Retina (tissue), 1 donor: Measurements from ENCODE around the gene EIF4E1B.
"Not testable (repeated sequence)": the region's sequence is repeated elsewhere in the genome, so short reads cannot be mapped to it uniquely, and the experiment has no call there.

Source experiments
- DNase-seq: peaks from one replicate; pipeline ENCODE4 v3.0.0-alpha.2; 2016

EIF4E1B gene, protein sequence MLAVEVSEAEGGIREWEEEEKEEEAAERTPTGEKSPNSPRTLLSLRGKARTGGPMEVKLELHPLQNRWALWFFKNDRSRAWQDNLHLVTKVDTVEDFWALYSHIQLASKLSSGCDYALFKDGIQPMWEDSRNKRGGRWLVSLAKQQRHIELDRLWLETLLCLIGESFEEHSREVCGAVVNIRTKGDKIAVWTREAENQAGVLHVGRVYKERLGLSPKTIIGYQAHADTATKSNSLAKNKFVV

GRCh38 chr5:176629853-176630680 lies at the start of gene EIF4E1B, which contains the start of gene SNCB:
EIF4E1B (plus strand) TSS chr5:176630675; CDS start chr5:176642788, 12,113 bp downstream.
SNCB (minus strand) TSS chr5:176630534; CDS start chr5:176629654, 880 bp downstream.
- DNase-seq: peak; percentile 81

DNA sequence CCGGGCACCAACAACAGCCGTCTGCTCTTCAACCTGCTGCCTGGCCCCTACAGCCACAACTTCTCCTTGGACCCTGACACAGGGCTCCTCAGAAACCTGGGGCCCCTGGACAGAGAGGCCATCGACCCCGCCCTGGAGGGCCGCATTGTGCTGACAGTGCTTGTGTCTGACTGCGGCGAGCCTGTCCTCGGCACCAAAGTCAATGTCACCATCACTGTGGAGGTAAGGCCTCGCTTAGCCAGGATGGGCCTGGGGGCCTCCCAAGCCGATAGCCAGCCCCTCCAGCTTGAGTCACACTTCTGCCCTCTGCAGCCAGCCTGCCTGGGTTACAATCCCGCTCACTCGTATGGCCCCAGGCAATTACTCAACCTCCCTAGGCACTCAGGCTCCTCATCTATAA lies 49.1 kb upstream of the EIF4E1B start:
- no peak for DNase-seq

DNA sequence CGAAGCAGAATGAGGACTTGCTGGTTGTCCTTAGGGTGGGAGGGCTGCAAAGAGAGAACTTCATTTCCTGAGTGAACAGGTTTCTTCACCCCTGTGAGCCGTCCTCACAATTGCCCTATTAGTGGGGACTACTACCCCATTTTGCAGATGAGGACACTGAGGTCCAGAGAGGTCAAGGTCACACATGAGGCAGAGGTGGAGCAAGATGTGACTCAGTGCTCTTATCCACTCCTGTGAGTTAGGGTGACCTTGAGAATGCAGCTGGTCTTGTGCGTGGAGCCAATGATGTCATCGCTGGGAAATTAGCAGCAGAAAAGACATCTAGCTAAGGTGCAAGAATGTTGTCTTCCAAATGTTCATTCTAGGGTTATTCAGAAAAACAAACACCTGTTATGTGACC lies 47.4 kb upstream of the EIF4E1B start:
- no peak for DNase-seq

DNA sequence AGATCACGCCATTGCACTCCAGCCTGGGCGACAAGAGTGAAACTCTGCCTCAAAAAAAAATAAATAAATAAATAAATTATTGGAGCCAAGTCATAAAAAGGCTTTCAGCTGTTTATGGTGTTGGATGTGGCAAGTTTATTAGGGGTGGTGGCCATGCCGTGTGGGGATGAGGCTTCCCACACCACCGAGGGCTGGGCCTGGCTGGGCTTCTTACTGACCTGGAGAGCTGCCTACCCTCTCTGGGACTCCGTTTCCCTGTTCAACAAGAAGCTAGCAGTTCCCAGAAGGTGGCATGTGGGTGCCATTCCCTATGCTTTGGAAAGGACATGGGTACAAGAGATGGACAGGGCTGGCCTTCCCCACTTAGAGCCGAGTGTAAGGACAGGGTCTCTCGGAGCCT lies 43.1 kb upstream of the EIF4E1B start:
- no peak for DNase-seq

GRCh38 chr5:176588297-176588696 lies 42.2 kb upstream of the EIF4E1B start:
- DNase-seq: no peak

DNA sequence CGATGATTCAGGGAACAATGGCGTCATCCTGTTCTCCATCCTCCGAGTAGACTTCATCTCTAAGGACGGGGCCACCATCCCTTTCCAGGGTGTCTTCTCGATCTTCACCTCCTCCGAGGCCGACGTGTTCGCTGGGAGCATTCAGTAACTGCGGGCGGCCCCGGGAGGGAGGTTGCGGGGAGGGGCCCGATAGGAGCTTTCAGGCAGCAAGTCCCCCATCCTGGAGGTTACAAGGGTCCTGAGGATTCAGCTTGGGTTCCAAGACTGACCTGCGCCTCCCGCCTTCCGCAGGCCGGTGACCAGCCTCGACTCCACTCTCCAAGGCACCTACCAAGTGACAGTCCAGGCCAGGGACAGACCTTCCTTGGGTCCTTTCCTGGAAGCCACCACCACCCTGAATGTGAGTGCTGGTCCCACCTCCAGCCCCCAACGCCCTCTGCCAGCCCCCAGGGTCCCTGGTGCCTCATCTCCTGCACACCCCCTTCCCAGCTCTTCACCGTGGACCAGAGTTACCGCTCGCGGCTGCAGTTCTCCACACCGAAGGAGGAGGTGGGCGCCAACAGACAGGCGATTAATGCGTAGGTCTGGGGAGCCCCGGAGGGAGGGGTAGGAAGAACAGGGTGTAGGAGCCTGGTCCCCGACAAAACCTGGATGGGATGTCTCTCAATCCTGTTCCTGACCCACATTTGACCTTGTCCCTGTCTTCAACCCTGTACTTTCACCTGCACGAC lies 41.3 kb upstream of the EIF4E1B start:
- DNase-seq: no peak

DNA sequence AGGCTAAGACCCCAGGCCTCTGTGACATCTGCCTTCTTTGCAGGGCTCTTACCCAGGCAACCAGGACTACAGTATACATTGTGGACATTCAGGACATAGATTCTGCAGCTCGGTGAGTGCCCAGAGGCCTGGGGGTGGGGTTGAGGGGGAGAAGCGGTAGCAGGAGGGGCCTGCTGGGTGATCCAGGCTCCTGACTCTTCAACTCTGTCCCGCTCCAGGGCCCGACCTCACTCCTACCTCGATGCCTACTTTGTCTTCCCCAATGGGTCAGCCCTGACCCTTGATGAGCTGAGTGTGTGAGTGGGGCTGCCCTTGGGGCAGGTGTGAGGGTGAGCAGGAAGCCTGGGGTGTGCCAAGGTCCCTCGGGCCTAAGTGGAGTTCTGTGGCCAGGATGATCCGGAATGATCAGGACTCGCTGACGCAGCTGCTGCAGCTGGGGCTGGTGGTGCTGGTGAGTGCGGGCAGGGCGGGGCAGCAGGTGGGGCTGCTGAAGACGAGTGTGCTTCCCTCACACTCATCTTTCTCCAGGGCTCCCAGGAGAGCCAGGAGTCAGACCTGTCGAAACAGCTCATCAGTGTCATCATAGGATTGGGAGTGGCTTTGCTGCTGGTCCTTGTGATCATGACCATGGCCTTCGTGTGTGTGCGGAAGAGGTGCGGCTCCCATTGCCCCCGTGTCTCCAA lies 40.3 kb upstream of the EIF4E1B start:
- no peak for DNase-seq

DNA sequence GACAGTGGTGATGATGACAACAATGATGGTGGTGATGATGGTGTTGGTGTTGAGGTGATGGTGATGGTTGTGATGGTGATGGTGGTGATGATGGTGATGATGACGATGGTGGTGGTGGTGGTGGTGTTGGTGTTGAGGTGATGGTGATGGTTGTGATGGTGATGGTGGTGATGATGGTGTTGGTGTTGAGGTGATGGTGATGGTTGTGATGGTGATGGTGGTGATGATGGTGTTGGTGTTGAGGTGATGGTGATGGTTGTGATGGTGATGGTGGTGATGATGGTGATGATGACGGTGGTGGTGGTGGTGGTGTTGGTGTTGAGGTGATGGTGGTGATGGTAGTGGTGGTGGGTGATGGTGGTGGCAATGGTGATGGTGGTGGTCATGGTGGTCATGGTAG lies 38.8 kb upstream of the EIF4E1B start:
- not testable (repeated sequence) for DNase-seq

GRCh38 chr5:176592573-176592972 lies 37.9 kb upstream of the EIF4E1B start:
- no peak for DNase-seq

DNA sequence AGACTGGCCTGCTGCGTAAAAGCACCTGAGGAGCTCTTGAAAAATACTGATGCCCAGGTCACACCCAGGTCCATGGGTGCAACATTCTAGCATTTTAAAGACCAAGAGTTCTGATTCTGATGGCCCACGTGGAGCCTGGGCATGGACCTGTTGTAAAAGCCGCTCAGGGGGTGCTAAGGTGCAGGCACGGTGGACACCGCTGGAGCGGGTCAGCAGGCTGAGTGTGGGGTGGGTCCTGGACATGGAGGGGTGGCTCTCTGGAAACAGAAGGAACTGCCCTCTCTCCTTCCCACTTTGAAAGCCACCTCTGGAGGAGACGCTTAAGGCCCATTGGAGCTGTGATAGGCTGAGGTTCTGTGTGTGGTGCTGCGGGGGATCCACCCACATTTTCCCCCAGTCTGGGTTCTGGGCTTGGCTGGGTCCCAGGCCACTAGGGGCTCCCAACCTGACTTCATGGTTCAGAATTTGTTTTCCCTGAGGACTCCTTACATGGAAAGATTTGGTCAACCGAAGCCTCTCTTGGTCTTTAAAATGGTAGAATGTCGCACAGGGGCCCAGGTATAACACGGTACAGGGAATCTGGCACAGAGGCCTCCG lies 37.1 kb upstream of the EIF4E1B start:
- DNase-seq: no peak

DNA sequence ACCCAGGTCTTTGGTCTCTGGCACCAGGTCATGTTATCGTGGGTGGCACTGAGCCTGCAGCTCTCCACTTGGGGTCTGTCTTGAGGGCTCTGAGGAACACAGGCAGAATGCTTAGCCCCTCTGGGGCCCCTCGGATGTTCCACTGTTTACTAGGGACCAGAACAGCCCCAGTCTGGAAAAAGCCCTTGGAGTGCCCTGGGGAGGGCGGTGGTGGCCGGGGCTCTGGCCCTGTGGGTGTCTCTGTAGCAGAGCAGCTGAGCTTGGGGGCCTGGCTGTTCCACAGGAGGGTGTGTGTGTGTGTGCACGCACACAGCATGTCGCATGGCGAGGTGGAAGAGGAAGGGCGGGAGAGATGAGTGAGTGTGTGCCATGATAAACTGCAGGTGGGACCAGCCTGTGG lies 35.9 kb upstream of the EIF4E1B start:
- DNase-seq: no peak

- no peak for DNase-seq
These were observed 35.0 kb upstream of the EIF4E1B start for GRCh38 chr5:176595386-176595943.

DNA sequence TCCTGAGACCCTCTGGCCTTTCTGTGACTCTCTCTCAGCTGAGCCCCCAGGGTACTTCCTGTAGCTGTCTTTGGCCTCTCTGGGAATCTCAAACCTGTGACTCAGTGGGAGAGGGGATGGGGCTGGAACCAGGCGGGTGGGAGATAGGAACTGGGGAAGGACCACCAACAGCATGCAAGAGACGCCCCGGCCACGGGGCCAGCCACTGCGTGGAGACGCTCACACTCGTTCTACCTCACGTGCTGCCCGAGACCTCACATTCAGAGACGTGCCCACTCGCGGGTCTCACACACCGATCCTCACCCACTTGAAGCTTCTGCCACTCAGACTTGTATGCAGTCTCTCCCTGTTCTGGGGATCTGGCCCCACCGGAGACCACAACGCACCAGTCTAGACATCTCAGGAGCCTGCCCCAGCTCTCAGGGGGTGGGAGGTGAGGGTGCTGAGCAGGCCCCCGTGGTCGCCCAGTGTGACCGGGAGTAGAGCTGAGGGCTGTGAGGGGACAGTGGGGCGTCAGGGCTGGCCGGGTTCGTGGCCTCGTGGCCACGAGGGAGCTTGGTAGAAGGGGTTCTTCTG lies 34.3 kb upstream of the EIF4E1B start:
- DNase-seq: no peak

DNA sequence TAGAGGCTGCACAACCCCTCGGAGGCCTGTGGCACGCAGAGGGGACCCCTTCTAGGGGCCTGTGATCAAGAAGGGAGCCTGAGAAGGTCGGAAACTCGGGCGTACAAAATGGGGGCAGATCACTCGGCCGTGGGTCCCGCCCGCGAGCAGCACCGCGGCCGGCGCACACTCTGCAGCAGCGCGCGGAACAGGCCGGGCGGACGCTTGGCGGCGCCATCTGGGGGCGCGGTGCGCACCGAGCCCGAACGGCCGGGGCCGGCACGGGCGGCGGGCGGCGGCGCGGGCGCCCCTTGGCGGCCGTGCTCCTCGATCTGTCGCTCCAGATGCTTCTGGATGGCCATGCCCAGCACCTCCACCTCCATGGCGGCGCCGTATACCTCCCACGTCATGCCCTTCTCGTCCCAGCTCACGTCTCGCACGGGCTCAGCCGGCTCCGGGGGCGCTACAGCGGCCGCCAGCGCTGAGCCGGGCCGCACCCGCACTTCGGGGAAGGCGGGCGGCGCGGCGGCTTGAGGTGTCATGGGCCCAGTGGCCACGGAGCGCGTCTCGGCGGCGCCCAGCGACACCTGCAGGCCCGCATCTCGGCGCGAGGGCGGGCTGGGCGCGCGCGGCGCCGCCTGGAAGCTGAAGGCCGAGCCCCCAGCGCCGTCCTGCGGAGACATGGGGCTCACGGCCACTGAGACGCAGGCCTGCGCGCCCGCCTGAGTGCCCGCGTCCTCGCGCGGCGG lies 33.6 kb upstream of the EIF4E1B start:
- peak; percentile 72 for DNase-seq

DNA sequence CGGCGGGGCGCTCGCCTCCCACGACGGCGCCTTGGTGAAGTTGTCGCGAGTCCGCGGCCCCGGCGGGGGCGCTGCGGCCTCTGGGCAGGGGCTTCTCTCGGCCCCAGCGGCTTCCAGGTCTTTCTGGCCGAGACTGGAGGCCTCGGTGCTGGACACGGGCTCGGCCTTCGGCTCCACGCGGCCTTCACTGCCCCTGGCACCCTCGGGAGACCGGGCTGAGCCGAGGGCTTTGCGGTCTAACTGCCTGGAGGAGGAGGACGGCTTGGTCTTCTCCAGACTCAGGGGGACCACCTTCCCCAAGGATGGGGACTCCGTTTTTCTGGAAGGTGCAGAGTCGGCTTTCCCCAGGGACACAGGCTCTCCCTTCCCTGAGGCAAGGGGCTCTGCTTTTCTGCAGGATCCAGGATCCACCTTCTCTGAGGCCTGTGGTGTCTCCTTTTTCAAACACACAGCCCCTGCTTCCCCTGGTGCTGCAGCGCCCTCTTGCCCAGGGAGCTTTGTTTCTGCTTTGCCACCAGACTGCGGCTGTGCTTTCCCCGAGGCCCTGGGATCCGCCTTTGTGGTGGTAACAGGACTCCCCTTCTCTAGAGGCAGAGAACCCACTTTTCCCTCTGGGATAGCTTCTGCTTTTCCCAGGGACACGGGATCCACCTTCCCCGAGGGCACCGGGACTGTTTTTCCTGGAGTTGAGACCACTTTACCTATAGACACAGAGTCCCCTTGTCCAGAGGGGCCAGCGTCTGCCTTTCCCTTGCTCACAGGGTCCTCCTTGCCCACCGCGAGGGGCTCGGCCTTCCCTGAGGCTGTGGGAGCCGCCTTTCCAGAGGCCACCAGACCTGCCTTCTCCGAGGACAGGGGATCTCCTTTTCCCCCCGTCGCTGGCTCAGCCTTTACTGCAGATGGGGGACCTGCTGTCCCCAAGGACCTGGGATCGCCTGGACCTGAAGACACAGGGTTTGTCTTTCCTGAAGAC lies 32.8 kb upstream of the EIF4E1B start:
- DNase-seq: peak; percentile 29

DNA sequence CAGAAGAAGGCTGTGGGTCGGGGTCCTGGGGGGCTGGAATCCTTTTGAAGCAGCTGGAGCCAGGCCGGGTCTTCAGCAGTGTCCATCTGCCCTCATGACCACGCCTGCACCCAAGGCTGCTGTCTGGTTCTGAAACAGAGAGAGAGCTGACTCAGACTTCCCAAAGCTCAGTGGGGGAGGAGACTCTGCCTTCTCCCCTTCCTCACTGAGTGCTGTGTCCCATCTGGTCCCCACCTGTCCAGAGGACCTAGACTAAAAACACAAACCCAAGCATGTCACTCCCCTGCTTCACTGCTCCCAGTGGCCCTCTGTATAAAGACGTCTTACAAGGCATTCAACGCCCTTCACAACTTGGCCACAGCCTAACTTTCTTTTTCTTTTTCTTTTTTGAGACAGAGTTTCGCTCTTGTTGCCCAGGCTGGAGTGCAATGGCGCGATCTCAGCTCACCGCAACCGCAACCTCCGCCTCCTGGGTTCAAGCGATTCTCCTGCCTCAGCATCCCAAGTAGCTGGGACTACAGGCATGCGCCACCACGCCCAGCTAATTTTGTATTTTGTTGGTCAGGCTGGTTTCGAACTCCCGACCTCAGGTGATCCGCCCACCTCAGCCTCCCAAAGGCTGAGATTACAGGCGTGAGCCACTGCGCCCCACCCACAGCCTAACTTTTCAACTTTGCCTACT lies 30.6 kb upstream of the EIF4E1B start:
- not testable (repeated sequence) for DNase-seq

- no peak for DNase-seq
These were observed 28.5 kb upstream of the EIF4E1B start for GRCh38 chr5:176601901-176602482.

DNA sequence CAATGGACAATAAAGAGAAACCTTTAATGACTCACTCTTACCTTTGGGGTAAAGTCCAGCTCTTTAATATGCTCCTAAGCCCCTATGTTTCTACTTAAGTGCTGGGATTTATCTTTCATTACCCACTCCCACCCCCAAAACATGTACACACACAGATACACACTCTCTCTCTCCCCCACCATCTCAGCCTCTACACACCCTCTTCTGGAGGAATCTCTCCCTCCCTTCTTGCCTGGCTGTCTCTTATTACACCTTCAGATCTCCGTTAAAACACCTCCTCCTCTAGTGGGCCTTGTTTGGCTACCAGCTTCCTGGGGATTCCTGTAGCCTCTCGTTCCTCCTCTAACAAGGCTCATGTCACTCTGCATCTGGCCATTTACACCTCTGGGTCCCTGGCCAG lies 27.4 kb upstream of the EIF4E1B start:
- DNase-seq: no peak

DNA sequence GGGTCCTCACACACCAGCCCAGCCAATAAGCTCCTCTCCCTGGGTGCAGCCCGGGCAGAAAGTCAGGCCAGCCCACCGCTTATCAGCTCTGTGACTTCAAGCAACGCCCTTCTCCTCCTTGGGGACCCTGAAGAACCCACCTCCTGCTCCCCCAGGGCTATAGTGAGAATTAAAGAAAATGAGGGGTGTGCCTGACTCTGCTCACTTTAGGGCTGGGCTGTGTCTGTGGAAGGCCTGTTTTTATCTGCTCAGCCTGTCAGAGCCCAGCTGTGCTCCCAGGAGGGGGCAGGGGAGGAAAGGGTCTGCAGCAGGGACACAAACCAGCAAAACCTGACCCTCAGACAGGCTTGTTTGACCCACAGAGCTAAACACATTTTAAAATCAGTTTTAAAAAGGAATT lies 24.4 kb upstream of the EIF4E1B start:
- no peak for DNase-seq
